ENCODE data around the gene ERMAP.
"Not testable (repeated sequence)": the region's sequence is repeated elsewhere in the genome, so short reads cannot be mapped to it uniquely, and the experiment has no call there.

ERMAP gene

GRCh38 chr1:42814815-42815214, 2.1 kb upstream of the ERMAP start:
- not testable (repeated sequence) for H3K27ac ChIP-seq (ENCODE audit: low read length); H3K27me3 ChIP-seq (ENCODE audit: insufficient read depth, low read length); H3K36me3 ChIP-seq (ENCODE audit: insufficient read depth, low read depth, low read length); H3K4me3 ChIP-seq (ENCODE audit: low read length); H3K9me3 ChIP-seq (ENCODE audit: insufficient read depth, low read depth, low read length); H3K4me1 ChIP-seq (ENCODE audit: insufficient read depth, low read length); H3K9ac ChIP-seq (ENCODE audit: low read depth, low read length)

GRCh38 chr1:42815941-42816584, 859 bp upstream of the ERMAP start:
- peak overlapping the region; percentile 54 for H3K27ac ChIP-seq (ENCODE audit: low read length)
- peak overlapping the region; percentile 93; the same call in 1 of the 2 replicates for H3K9ac ChIP-seq (ENCODE audit: low read depth, low read length)
- H3K27me3 ChIP-seq (ENCODE audit: insufficient read depth, low read length): no peaks in the 10 kb centered on the region
- no peaks in the 10 kb centered on the region for H3K9me3 ChIP-seq (ENCODE audit: insufficient read depth, low read depth, low read length)
- H3K4me1 ChIP-seq (ENCODE audit: insufficient read depth, low read length): peaks cover 5% of the 10 kb centered on the region
- peak overlapping the region; percentile 95 for H3K4me3 ChIP-seq (ENCODE audit: low read length)
- H3K36me3 ChIP-seq (ENCODE audit: insufficient read depth, low read depth, low read length): no peaks in the 10 kb centered on the region

GRCh38 chr1:42817440-42817767, 482 bp downstream of the ERMAP start:
- H3K4me1 ChIP-seq (ENCODE audit: insufficient read depth, low read length): peaks cover 5% of the 10 kb centered on the region
- no peak overlapping the region for H3K27ac ChIP-seq (ENCODE audit: low read length)
- H3K4me3 ChIP-seq (ENCODE audit: low read length): peak overlapping the region; percentile 95
- H3K36me3 ChIP-seq (ENCODE audit: insufficient read depth, low read depth, low read length): no peaks in the 10 kb centered on the region
- H3K9ac ChIP-seq (ENCODE audit: low read depth, low read length): no peak overlapping the region
- H3K9me3 ChIP-seq (ENCODE audit: insufficient read depth, low read depth, low read length): no peaks in the 10 kb centered on the region
- no peaks in the 10 kb centered on the region for H3K27me3 ChIP-seq (ENCODE audit: insufficient read depth, low read length)

- Histone ChIP-seq H3K9ac (ENCODE audit: low read depth, low read length) (no peak overlapping the region), H3K4me3 (ENCODE audit: low read length) (no peak overlapping the region), H3K36me3 (ENCODE audit: insufficient read depth, low read depth, low read length) (no peaks in the 10 kb centered on the region), H3K4me1 (ENCODE audit: insufficient read depth, low read length) (peaks cover 5% of the 10 kb centered on the region), H3K27ac (ENCODE audit: low read length) (no peak overlapping the region), H3K9me3 (ENCODE audit: insufficient read depth, low read depth, low read length) (no peaks in the 10 kb centered on the region), H3K27me3 (ENCODE audit: insufficient read depth, low read length) (no peaks in the 10 kb centered on the region)
Observed at GRCh38 chr1:42817976-42818375, 1.1 kb downstream of the ERMAP start.

GRCh38 chr1:42820813-42821212, 3.9 kb downstream of the ERMAP start:
- Histone ChIP-seq H3K4me3 (ENCODE audit: low read length) (no peak overlapping the region), H3K4me1 (ENCODE audit: insufficient read depth, low read length) (peaks cover 5% of the 10 kb centered on the region), H3K27me3 (ENCODE audit: insufficient read depth, low read length) (no peaks in the 10 kb centered on the region), H3K9me3 (ENCODE audit: insufficient read depth, low read depth, low read length) (no peaks in the 10 kb centered on the region), H3K36me3 (ENCODE audit: insufficient read depth, low read depth, low read length) (no peaks in the 10 kb centered on the region), H3K27ac (ENCODE audit: low read length) (no peak overlapping the region), H3K9ac (ENCODE audit: low read depth, low read length) (no peak overlapping the region)

- no peaks in the 10 kb centered on the region for H3K36me3 ChIP-seq (ENCODE audit: insufficient read depth, low read depth, low read length)
- H3K9ac ChIP-seq (ENCODE audit: low read depth, low read length): no peak overlapping the region
- H3K4me1 ChIP-seq (ENCODE audit: insufficient read depth, low read length): no peaks in the 10 kb centered on the region
- no peak overlapping the region for H3K27ac ChIP-seq (ENCODE audit: low read length)
- no peaks in the 10 kb centered on the region for H3K27me3 ChIP-seq (ENCODE audit: insufficient read depth, low read length)
- H3K9me3 ChIP-seq (ENCODE audit: insufficient read depth, low read depth, low read length): no peaks in the 10 kb centered on the region
- H3K4me3 ChIP-seq (ENCODE audit: low read length): no peak overlapping the region
Observed at GRCh38 chr1:42821690-42822089, 4.8 kb downstream of the ERMAP start.

GRCh38 chr1:42822800-42823392, 6.0 kb downstream of the ERMAP start:
- no peaks in the 10 kb centered on the region for H3K9me3 ChIP-seq (ENCODE audit: insufficient read depth, low read depth, low read length)
- H3K4me1 ChIP-seq (ENCODE audit: insufficient read depth, low read length): no peaks in the 10 kb centered on the region
- H3K27me3 ChIP-seq (ENCODE audit: insufficient read depth, low read length): no peaks in the 10 kb centered on the region
- H3K9ac ChIP-seq (ENCODE audit: low read depth, low read length): no peak overlapping the region; the same call in 1 of the 2 replicates
- no peaks in the 10 kb centered on the region for H3K36me3 ChIP-seq (ENCODE audit: insufficient read depth, low read depth, low read length)
- no peak overlapping the region for H3K27ac ChIP-seq (ENCODE audit: low read length)
- H3K4me3 ChIP-seq (ENCODE audit: low read length): no peak overlapping the region

GRCh38 chr1:42824481-42825035, 7.6 kb downstream of the ERMAP start:
- Histone ChIP-seq H3K4me1 (ENCODE audit: insufficient read depth, low read length) (no peaks in the 10 kb centered on the region), H3K36me3 (ENCODE audit: insufficient read depth, low read depth, low read length) (no peaks in the 10 kb centered on the region), H3K9me3 (ENCODE audit: insufficient read depth, low read depth, low read length) (no peaks in the 10 kb centered on the region), H3K27ac (ENCODE audit: low read length) (no peak overlapping the region), H3K9ac (ENCODE audit: low read depth, low read length) (no peak overlapping the region), H3K4me3 (ENCODE audit: low read length) (no peak overlapping the region), H3K27me3 (ENCODE audit: insufficient read depth, low read length) (no peaks in the 10 kb centered on the region)

GRCh38 chr1:42825036-42825851, 8.3 kb downstream of the ERMAP start:
- Histone ChIP-seq H3K36me3 (ENCODE audit: insufficient read depth, low read depth, low read length) (no peaks in the 10 kb centered on the region), H3K4me3 (ENCODE audit: low read length) (no peak overlapping the region), H3K9ac (ENCODE audit: low read depth, low read length) (no peak overlapping the region), H3K4me1 (ENCODE audit: insufficient read depth, low read length) (no peaks in the 10 kb centered on the region), H3K27me3 (ENCODE audit: insufficient read depth, low read length) (no peaks in the 10 kb centered on the region), H3K27ac (ENCODE audit: low read length) (no peak overlapping the region), H3K9me3 (ENCODE audit: insufficient read depth, low read depth, low read length) (no peaks in the 10 kb centered on the region)

- no peak overlapping the region for H3K27ac ChIP-seq (ENCODE audit: low read length)
- no peaks in the 10 kb centered on the region for H3K36me3 ChIP-seq (ENCODE audit: insufficient read depth, low read depth, low read length)
- no peaks in the 10 kb centered on the region for H3K27me3 ChIP-seq (ENCODE audit: insufficient read depth, low read length)
- H3K9me3 ChIP-seq (ENCODE audit: insufficient read depth, low read depth, low read length): no peaks in the 10 kb centered on the region
- H3K9ac ChIP-seq (ENCODE audit: low read depth, low read length): no peak overlapping the region
- H3K4me3 ChIP-seq (ENCODE audit: low read length): no peak overlapping the region
- no peaks in the 10 kb centered on the region for H3K4me1 ChIP-seq (ENCODE audit: insufficient read depth, low read length)
Observed at GRCh38 chr1:42830631-42831030, 13.7 kb downstream of the ERMAP start.

GRCh38 chr1:42831273-42831672, 14.4 kb downstream of the ERMAP start:
- Histone ChIP-seq H3K27me3 (ENCODE audit: insufficient read depth, low read length) (no peaks in the 10 kb centered on the region), H3K4me1 (ENCODE audit: insufficient read depth, low read length) (no peaks in the 10 kb centered on the region), H3K9ac (ENCODE audit: low read depth, low read length) (no peak overlapping the region), H3K27ac (ENCODE audit: low read length) (no peak overlapping the region), H3K4me3 (ENCODE audit: low read length) (no peak overlapping the region), H3K9me3 (ENCODE audit: insufficient read depth, low read depth, low read length) (no peaks in the 10 kb centered on the region), H3K36me3 (ENCODE audit: insufficient read depth, low read depth, low read length) (no peaks in the 10 kb centered on the region)
